ENCODE data around the gene RAD51B.

The RAD51B gene

DNA sequence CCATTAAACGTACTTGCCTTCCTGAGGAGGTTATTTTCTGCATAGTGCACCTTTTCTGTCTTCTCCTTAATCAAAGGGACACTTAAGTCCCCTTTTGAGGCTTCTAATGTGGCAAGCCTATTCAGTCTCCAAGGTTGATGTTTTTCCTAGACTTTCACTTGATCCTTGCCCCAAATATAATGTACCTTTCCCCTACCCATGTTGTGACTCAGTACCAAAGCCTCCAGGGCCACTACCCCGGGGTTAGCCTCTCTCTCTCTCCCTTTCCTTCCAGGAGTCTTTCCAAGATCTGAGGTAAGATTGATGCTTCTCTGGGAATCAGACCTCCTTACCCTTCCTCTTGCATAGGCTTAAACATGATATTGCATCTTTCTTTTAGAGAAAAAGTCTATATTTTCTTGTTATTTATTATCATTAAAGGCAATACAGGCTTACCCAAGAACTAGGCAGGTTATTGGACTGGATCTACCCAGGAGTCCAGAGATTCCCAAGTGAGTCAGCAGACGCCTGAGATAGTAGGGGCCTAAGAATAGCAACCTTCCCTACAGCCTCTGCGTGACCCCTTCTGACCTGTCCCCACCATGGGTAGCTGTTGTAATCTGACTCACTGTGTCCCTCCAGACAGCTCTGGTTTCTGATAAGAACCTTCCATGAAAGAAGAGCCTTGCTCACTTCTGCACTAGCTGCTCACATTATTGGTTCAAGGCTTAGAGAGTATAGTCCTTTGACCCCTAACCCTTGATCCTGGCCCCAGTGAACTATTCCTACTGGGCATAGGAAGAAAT, 800.4 kb downstream of the RAD51B start (continued):
- TF ChIP-seq, protein P1, sequence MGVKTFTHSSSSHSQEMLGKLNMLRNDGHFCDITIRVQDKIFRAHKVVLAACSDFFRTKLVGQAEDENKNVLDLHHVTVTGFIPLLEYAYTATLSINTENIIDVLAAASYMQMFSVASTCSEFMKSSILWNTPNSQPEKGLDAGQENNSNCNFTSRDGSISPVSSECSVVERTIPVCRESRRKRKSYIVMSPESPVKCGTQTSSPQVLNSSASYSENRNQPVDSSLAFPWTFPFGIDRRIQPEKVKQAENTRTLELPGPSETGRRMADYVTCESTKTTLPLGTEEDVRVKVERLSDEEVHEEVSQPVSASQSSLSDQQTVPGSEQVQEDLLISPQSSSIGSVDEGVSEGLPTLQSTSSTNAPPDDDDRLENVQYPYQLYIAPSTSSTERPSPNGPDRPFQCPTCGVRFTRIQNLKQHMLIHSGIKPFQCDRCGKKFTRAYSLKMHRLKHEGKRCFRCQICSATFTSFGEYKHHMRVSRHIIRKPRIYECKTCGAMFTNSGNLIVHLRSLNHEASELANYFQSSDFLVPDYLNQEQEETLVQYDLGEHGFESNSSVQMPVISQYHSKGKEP (tag by site-specific recombination; IDR thresholded peaks at IDR 0.05): no peak
- no peak for TF ChIP-seq ZNF843 (tag by site-specific recombination; IDR thresholded peaks at IDR 0.05)

DNA sequence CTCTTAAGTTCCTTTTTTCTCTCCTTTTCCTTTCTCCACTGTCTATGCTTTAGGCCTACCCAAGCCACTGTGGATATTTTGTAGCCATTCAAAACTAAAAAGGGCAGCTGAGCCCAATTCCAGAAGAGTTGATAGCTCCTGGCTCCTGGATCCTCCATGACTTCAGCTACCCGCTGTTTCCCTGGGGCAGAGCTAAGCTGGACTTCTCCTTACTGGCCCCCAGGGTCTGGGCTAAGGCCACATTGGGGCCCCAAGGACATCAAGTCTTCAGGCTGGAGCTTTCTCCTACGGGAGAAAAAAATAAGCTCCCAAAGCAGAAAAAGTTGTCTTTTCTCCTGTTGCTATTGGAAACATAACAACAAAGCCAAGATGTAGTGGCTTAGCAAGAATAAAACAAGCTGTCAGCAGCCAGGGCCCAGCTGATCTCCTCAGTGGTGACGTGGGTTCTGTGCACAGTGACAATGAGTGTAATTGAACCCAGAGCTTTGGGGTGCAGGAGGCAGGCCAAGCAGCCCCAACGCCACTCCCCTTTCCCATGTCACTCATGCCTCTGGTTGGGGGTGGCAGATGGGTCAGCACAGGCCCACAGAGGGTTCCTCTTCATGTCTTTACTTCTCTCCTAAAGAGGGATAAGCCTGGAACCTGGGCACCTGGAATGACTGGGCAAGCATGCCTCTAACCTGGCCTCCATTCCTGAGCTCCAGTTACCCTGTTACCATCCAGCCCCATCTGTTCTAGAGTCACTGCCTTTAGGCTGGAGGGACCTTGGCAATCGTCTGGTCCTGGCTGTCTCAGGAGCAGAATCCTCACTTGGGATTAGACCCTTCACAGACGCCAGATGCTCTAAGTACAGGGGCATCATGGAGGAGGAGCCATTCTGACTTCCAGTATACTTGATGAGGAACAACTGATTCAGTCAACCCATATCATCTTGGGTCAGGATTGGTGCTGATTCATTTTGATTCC, 802.1 kb downstream of the RAD51B start:
- no peak overlapping the region for H3K27ac ChIP-seq (ENCODE audit: extremely low read depth, low read depth, low read length)
- TF ChIP-seq ZNF623 (tag by site-specific recombination; IDR thresholded peaks at IDR 0.05) (no peak), ZNF10 (tag by site-specific recombination; IDR thresholded peaks at IDR 0.05) (no peak), ZBTB20 (tag by site-specific recombination; IDR thresholded peaks at IDR 0.05) (no peak), ZNF660 (tag by site-specific recombination; IDR thresholded peaks at IDR 0.05) (no peak), GLIS2 (tag by site-specific recombination; IDR thresholded peaks at IDR 0.05) (no peak), REPIN1 (tag by site-specific recombination; IDR thresholded peaks at IDR 0.05; ENCODE audit: low read depth) (no peak), ZNF561 (tag by site-specific recombination; IDR thresholded peaks at IDR 0.05; ENCODE audit: borderline replicate concordance) (no peak), ZNF654 (tag by site-specific recombination; IDR thresholded peaks at IDR 0.05; ENCODE audit: low read depth) (no peak), SP2 (tag by site-specific recombination; IDR thresholded peaks at IDR 0.05) (no peak), ZSCAN16 (tag by site-specific recombination; IDR thresholded peaks at IDR 0.05) (no peak), ZNF843 (tag by site-specific recombination; IDR thresholded peaks at IDR 0.05) (no peak), HOXC10 (CRISPR knock-in tag; IDR thresholded peaks at IDR 0.05) (no peak)
- TF ChIP-seq, protein P2, sequence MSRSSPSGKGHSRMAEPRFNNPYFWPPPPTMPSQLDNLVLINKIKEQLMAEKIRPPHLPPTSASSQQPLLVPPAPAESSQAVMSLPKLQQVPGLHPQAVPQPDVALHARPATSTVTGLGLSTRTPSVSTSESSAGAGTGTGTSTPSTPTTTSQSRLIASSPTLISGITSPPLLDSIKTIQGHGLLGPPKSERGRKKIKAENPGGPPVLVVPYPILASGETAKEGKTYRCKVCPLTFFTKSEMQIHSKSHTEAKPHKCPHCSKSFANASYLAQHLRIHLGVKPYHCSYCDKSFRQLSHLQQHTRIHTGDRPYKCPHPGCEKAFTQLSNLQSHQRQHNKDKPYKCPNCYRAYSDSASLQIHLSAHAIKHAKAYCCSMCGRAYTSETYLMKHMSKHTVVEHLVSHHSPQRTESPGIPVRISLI (tag by site-specific recombination; IDR thresholded peaks at IDR 0.05): no peak
- TF ChIP-seq, protein P1 (tag by site-specific recombination; IDR thresholded peaks at IDR 0.05): no peak
- TF ChIP-seq, protein P3, sequence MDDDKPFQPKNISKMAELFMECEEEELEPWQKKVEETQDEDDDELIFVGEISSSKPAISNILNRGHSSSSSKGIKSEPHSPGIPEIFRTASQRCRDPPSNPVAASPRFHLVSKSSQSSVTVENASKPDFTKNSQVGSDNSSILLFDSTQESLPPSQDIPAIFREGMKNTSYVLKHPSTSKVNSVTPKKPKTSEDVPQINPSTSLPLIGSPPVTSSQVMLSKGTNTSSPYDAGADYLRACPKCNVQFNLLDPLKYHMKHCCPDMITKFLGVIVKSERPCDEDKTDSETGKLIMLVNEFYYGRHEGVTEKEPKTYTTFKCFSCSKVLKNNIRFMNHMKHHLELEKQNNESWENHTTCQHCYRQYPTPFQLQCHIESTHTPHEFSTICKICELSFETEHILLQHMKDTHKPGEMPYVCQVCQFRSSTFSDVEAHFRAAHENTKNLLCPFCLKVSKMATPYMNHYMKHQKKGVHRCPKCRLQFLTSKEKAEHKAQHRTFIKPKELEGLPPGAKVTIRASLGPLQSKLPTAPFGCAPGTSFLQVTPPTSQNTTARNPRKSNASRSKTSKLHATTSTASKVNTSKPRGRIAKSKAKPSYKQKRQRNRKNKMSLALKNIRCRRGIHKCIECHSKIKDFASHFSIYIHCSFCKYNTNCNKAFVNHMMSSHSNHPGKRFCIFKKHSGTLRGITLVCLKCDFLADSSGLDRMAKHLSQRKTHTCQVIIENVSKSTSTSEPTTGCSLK (tag by site-specific recombination; IDR thresholded peaks at IDR 0.05): no peak
- TF ChIP-seq, protein P4, sequence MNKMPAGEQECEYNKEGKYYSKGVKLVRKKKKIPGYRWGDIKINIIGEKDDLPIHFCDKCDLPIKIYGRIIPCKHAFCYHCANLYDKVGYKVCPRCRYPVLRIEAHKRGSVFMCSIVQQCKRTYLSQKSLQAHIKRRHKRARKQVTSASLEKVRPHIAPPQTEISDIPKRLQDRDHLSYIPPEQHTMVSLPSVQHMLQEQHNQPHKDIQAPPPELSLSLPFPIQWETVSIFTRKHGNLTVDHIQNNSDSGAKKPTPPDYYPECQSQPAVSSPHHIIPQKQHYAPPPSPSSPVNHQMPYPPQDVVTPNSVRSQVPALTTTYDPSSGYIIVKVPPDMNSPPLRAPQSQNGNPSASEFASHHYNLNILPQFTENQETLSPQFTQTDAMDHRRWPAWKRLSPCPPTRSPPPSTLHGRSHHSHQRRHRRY (tag by site-specific recombination; IDR thresholded peaks at IDR 0.05): no peak
- H3K36me3 ChIP-seq (ENCODE audit: control insufficient read depth in 2 of 2, insufficient read depth in 1 of 2, low read length in 2 of 2): no peaks in the 10 kb centered on the region
- no peak overlapping the region for H3K4me3 ChIP-seq (ENCODE audit: low read depth, low read length)
- no peaks in the 10 kb centered on the region for H3K9me3 ChIP-seq (ENCODE audit: control insufficient read depth, insufficient read depth, low read depth, low read length)
- POLR2A ChIA-PET: no interaction called here
- CTCF ChIA-PET: no interaction called here
- H3K4me1 ChIP-seq (ENCODE audit: control insufficient read depth, insufficient read depth, low read length): no peaks in the 10 kb centered on the region

Measured in HEK293 (cell line).